GM12875 (cell line): Measurements from ENCODE around the gene PMP22.

ENCODE experiments used
- H3K4me3 ChIP-seq: one replicate; pipeline ENCODE4 v1.5.1; 2011; ENCODE audit warnings: low read depth, low read length, control low read depth
- TF ChIP-seq, protein P1 (sequence below): IDR thresholded peaks from 2 replicates; pipeline ENCODE4 v1.5.1; 2011; ENCODE audit warnings: low read depth, mild to moderate bottlenecking, control low read depth, inconsistent platforms, low read length, moderate library complexity, borderline replicate concordance; ENCODE audit not compliant: insufficient read depth

The PMP22 gene

DNA sequence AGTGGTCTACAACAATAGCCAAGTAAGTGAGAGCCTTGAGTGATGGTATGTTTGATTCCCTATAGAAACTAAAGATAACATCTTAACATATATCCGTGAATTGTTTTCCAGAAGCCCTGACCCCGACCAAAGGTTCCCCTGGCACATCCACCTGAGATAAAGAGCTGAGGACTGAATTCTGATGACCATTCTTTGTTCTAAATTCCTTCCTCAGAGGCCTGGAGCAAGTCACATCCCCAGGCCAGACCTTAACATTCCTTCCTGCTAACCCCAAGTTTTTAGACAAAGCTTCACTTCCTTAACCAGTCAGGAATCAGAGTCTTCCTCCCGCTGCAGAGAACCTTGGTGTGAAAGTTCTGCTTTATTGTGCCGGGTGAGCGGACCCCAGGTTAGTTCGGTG is 83.3 kb downstream of the PMP22 start:
- H3K4me3 ChIP-seq: no peak overlapping the region
- TF ChIP-seq, protein P1, sequence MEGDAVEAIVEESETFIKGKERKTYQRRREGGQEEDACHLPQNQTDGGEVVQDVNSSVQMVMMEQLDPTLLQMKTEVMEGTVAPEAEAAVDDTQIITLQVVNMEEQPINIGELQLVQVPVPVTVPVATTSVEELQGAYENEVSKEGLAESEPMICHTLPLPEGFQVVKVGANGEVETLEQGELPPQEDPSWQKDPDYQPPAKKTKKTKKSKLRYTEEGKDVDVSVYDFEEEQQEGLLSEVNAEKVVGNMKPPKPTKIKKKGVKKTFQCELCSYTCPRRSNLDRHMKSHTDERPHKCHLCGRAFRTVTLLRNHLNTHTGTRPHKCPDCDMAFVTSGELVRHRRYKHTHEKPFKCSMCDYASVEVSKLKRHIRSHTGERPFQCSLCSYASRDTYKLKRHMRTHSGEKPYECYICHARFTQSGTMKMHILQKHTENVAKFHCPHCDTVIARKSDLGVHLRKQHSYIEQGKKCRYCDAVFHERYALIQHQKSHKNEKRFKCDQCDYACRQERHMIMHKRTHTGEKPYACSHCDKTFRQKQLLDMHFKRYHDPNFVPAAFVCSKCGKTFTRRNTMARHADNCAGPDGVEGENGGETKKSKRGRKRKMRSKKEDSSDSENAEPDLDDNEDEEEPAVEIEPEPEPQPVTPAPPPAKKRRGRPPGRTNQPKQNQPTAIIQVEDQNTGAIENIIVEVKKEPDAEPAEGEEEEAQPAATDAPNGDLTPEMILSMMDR: no peak

- TF ChIP-seq, protein P1: no peak
- no peak overlapping the region for H3K4me3 ChIP-seq
Observed at GRCh38 chr17:15181333-15181732, 83.8 kb downstream of the PMP22 start.

DNA sequence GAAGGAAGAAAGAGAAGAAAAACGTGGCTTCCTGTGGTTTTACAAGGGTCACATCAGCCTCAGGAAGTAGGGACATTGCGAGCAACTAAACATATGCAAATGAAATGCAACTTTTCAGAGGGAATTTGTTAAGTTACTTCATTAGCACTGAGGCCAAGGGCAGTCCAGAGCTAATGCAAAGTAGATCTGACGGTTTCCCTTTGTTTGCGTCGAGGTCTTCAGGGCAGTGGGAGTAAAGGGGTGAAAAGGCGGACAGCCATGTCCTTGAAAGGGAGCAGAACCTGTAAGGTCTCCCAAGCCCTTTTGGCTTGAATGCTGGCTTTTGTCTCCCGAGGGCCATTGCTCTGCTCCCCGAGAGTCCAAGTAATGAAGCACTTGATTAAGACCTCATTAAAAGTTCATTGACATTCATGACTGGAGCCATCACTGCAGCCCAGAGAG is 85.0 kb downstream of the PMP22 start:
- TF ChIP-seq, protein P1: no peak

More for the DNA sequence above, 85.0 kb downstream of the PMP22 start:
- no peak overlapping the region for H3K4me3 ChIP-seq
